Activated CD4-positive, alpha-beta T cell treated with anti-CD3 and anti-CD28 coated beads, Interleukin-10, Interleukin-2, amounts not matched to agents 100 ng/mL and 50 ng/mL, durations not matched to agents 16 hours and 8 hours (primary cell): Measurements from ENCODE around the gene MTERF4.

Source experiments
- DNase-seq: peaks from one replicate; pipeline ENCODE4 v3.0.0-alpha.2; 2020

The MTERF4 gene

GRCh38 chr2:241133436-241133820, 31.3 kb upstream of the MTERF4 start:
- no peak for DNase-seq

GRCh38 chr2:241132538-241133435, 30.7 kb upstream of the MTERF4 start:
- DNase-seq = no peak

- no peak for DNase-seq
These were observed 29.4 kb upstream of the MTERF4 start for GRCh38 chr2:241131531-241131930.

GRCh38 chr2:241130316-241130715, 28.2 kb upstream of the MTERF4 start:
- DNase-seq = no peak

- no peak for DNase-seq
These were observed 27.2 kb upstream of the MTERF4 start for GRCh38 chr2:241129086-241129871.

GRCh38 chr2:241128266-241128665, 26.2 kb upstream of the MTERF4 start:
- no peak for DNase-seq

- DNase-seq = no peak
These were observed 24.7 kb upstream of the MTERF4 start for GRCh38 chr2:241126771-241127202.

- no peak for DNase-seq
These were observed 24.1 kb upstream of the MTERF4 start for GRCh38 chr2:241126201-241126611.

- no peak for DNase-seq
These were observed 23.5 kb upstream of the MTERF4 start for GRCh38 chr2:241125626-241126025.

GRCh38 chr2:241123816-241124536, 21.9 kb upstream of the MTERF4 start:
- peak; percentile 44 for DNase-seq

GRCh38 chr2:241122376-241123002, 20.4 kb upstream of the MTERF4 start:
- no peak for DNase-seq

- no peak for DNase-seq
These were observed 18.9 kb upstream of the MTERF4 start for GRCh38 chr2:241121008-241121407.

GRCh38 chr2:241120440-241120839, 18.4 kb upstream of the MTERF4 start:
- no peak for DNase-seq

GRCh38 chr2:241118737-241119505, 16.8 kb upstream of the MTERF4 start:
- no peak for DNase-seq

GRCh38 chr2:241116606-241117560, 14.8 kb upstream of the MTERF4 start:
- no peak for DNase-seq

GRCh38 chr2:241115361-241115760, 13.3 kb upstream of the MTERF4 start:
- DNase-seq = no peak

- DNase-seq = no peak
These were observed 12.7 kb upstream of the MTERF4 start for GRCh38 chr2:241114836-241115235.

- DNase-seq = peak; percentile 28
These were observed 10.5 kb upstream of the MTERF4 start for GRCh38 chr2:241112592-241112991.

- DNase-seq = no peak
These were observed 10.0 kb upstream of the MTERF4 start for GRCh38 chr2:241112046-241112445.

GRCh38 chr2:241111440-241111805, 9.3 kb upstream of the MTERF4 start:
- no peak for DNase-seq
